ENCODE data around the gene TAGLN2.

The TAGLN2 gene

DNA sequence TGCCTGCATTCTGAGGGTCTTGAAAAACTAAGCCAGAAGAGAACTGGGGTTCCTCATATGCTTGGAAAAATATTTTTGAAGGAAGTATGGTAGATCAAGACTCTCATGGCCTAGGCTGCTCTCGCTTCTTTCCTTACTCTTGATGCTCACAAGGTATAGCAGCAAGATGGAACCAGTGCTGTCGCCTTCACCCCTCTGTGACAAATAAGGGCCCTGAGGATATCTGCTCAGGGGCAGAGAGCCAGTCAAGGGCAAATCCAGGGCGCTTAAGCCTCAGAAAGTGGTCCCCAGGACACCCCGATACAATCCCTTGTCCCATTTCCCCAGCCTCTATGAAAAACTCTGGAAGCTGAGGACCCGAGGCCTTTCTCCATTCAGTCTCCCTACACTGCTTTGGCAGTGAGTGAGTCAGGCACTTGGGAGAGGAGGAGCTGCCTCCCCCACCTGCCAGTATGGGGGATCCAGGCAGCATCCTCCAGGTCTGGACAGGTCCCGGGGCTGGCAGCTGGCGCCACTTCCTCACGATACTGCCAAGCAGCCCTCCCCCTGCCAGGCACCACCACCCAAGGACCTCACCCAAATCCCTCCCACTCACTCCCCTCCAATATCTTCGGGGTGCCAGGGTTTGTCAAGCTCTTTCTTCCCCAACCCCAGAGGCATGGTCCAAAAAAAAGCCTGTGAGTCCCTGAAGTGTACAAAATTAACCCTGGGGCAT lies 18.8 kb upstream of the TAGLN2 start:
- FAIRE-seq (no peak), DNase-seq (ENCODE audit: insufficient read length, low spot score) (no peak)
- TF ChIP-seq POLR2A (IDR thresholded peaks at IDR 0.05; ENCODE audit: low read depth, low read length): no peak

DNA sequence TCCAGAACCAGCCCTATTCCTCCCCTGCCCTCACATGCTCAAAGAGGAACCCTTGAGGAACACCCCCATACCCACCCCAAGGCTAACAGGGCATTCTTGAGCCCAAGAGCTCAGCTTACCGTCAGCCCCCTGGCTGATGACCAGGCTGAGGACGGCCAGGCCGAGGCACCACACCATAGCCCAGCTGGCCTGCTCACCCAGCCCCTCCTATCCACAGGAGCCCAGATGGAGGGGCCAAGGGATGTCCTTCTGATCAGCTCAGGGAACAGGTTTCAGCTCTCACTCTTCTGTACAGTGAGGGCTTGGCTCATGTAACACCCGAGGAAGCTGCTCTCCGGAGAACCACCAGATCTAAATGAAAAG lies 18.0 kb upstream of the TAGLN2 start:
- FAIRE-seq: no peak
- no peak for TF ChIP-seq POLR2A (IDR thresholded peaks at IDR 0.05; ENCODE audit: low read depth, low read length)

GRCh38 chr1:159942632-159943277 lies 17.4 kb upstream of the TAGLN2 start:
- TF ChIP-seq POLR2A (IDR thresholded peaks at IDR 0.05; ENCODE audit: low read depth, low read length): no peak
- FAIRE-seq (no peak), DNase-seq (ENCODE audit: insufficient read length, low spot score) (no peak)

More for the DNA sequence above, 18.0 kb upstream of the TAGLN2 start:
- no peak for DNase-seq (ENCODE audit: insufficient read length, low spot score)

GRCh38 chr1:159941591-159942560 lies 16.6 kb upstream of the TAGLN2 start:
- DNase-seq (ENCODE audit: insufficient read length, low spot score) (no peak), FAIRE-seq (no peak)
- no peak for TF ChIP-seq POLR2A (IDR thresholded peaks at IDR 0.05; ENCODE audit: low read depth, low read length)

DNA sequence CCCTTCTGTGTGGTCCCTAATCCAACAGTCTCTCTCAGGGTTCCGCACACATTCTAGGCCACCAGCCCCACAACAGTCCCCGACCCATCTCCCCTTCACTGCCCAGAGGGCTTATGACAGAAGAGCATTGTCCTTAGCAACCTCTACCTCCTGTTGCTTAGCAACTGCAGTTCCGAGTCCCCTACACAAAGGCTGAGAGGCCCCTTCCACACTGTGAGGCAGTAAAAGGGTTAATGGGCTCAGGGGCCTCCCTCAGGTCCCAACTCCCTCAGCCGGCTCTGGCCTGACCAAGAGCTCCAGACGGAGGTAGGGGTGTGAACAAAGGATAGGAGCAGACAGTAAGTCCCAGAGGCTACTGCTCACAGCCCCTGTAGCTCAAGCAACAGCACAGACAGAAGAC lies 15.8 kb upstream of the TAGLN2 start:
- no peak for FAIRE-seq
- no peak for TF ChIP-seq POLR2A (IDR thresholded peaks at IDR 0.05; ENCODE audit: low read depth, low read length)
- DNase-seq (ENCODE audit: insufficient read length, low spot score): no peak

DNA sequence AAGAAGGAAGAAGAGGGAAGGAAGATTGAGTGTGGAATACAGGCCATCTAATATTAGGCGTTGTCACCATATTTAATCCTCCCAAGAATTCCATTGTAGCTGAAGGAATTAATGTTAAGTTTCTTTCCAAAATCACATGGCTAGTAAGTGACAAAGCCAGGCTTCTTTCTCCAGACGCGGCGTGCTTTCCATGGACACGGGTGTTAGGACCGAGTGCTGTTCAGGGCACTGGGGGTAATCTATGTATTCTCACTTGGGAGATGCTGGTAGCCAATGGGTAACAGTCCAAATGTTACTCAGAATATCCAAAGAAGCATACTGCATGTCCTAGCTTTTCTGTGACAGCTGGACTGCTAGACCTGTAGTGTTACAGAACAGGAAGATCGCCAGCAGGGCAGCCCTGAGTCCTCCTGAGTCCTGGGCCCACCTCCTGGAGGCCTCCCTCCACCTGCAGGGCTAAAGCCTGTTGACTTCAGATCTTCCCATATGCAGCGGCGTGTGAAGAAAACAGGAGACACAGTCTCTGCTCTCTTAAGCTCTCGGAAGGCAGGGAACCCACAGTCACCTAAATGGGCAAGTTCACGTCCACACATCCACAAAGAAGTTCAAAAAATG lies 14.8 kb upstream of the TAGLN2 start:
- TF ChIP-seq POLR2A (IDR thresholded peaks at IDR 0.05; ENCODE audit: low read depth, low read length): no peak
- FAIRE-seq: no peak
- no peak for DNase-seq (ENCODE audit: insufficient read length, low spot score)

DNA sequence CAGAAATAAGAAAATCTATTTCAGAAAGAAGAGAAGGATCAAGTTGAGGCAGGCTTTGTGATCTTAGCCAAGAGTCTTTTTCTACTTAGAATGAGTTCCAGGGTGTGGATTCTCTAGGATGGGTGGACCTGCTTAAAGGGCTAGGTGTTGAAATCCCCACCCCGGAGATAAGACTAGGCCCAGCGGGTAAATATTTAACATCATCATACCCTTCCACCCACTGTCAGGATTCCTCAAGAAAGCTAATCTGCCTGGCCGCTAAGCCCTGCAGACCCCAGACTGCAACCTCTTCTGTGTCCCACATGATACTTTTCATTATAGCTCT lies 14.3 kb upstream of the TAGLN2 start:
- TF ChIP-seq POLR2A (IDR thresholded peaks at IDR 0.05; ENCODE audit: low read depth, low read length): no peak
- FAIRE-seq (no peak), DNase-seq (ENCODE audit: insufficient read length, low spot score) (no peak)

DNA sequence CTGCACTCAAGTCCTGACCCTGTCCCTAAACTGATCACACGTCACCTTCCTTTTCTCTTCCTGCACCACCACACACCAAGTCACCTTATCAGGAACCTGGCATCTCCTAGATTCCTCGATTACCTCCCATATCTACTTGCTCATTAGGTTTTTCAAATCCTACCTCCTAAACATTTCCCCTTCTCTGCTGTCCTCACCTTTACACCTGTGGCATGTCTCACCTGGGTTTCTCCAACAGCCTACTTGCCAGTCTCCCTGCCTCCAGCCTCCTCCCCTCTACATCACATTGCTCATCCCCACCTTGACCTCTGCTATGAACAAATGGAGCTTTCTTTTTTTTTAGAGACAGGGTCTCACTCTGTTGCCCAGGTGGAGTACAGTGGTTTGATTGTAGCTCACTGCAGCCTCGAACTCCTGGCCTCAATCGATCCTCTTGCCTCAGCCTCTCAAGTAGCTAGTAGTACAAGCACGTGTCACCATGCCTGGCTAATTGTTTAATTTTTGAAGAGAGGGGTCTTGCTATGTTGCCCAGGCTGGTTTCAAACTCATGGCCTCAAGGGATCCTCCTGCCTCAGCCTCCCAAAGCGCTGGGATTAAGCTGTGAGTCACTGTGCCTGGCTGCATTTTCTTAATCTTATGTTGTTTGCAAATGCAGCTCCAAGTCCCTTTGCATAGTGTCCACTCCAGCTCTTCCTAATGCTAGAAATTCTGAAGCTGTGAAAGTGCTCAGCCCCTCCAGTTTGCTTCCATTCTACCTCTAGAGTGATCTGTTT lies 13.8 kb upstream of the TAGLN2 start:
- FAIRE-seq: no peak
- no peak for DNase-seq (ENCODE audit: insufficient read length, low spot score)
- no peak for TF ChIP-seq POLR2A (IDR thresholded peaks at IDR 0.05; ENCODE audit: low read depth, low read length)

GRCh38 chr1:159938211-159938852 lies 13.0 kb upstream of the TAGLN2 start:
- FAIRE-seq (no peak), DNase-seq (ENCODE audit: insufficient read length, low spot score) (no peak)
- no peak for TF ChIP-seq POLR2A (IDR thresholded peaks at IDR 0.05; ENCODE audit: low read depth, low read length)

DNA sequence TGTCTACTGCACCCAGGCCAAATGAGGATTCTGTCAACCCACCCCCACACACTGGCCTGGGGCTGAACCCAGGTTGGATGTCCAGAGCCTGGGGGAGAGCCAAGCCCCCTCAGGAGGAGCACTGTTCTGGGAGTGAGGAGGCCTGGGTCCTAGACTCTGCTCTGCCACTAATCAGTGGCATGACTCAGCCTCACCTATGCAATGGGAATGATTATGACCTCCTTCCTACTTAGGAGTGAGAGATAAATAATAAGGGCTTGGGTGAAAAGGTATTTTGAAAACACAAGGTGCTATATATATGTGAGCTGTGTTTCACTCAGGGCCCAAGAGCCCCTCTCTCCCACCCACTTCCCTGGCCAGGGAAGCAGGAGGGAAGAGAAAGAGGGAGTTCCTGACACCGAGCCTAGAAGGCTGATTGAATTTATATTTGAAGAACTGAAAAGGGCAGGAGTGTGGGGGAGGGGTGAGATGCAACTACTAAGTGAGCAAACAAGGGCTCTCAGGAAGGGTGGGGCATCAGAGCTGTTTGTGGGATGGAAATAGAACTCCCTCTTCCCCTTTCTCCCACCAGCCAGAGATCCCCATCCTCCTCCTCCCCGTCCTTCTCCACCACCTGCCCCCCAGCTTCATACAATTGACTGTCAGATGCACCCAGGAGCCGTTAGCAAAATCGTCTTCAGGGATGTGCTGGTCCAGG lies 11.9 kb upstream of the TAGLN2 start:
- DNase-seq (ENCODE audit: insufficient read length, low spot score) (no peak), FAIRE-seq (no peak)
- TF ChIP-seq POLR2A (IDR thresholded peaks at IDR 0.05; ENCODE audit: low read depth, low read length): no peak

DNA sequence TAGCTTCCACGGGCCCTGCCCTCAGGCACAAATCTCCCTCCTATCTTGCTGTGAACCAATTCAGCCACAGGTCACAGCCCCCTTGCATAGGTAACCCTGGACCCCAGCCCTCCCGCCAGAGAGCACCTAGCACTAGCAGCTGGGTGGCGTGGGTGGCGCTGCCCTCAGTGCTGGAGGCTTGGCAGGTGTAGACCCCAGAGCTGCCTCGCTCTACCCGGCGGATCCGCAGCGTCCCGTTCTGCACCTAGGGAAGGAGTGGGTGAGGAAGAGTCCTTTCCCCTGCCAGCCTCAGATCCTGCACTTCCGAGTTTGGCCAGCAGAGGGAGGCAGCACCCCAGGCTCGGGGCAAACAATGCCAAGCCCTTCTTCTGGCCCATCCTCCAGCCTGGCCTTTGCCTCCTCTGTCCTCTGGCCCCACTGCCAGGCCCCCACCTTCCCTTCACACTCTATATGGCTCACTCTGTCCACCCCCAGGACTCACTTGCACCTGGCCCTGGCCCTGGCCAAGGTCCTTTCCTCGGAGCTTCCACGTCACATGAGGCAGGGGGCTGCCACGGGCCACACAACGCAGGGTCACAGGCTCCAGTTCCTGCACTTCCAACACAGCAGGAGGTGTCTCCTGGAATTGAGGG lies 11.1 kb upstream of the TAGLN2 start:
- no peak for FAIRE-seq
- peak; percentile 91 for DNase-seq (ENCODE audit: insufficient read length, low spot score)

DNA sequence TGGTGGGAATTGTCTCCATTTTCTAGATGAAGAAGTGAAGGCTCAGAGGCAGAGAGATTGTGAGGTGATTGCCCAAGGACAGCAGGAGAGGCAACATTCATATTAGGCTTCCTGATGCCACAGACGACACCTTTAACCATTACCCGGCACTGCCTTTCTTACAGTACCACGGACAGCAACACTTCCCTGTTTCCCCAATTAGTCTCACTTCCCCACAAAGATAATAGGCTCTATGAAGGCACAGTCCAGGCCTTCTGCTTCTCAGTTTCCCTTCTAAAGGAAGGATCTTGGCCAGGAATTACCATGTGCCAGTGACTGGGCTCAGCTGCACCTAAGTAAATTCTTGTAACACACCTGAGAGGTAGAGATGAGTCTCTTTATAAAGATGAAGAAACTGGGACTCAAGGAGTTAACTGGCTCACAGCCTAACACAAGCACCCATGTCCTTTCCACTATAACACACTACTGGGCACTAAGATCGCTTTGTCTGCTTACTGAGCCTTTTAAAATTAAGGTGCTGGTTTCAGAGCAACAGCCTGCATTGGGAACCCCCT lies 10.5 kb upstream of the TAGLN2 start:
- no peak for DNase-seq (ENCODE audit: insufficient read length, low spot score)
- FAIRE-seq: no peak
- TF ChIP-seq POLR2A (IDR thresholded peaks at IDR 0.05; ENCODE audit: low read depth, low read length): no peak

More for the DNA sequence above, 11.1 kb upstream of the TAGLN2 start:
- no peak for TF ChIP-seq POLR2A (IDR thresholded peaks at IDR 0.05; ENCODE audit: low read depth, low read length)

Data from H54 (cell line).